Panc1 (cell line): ENCODE results near the gene CORO2B. TPM values are rescaled to one million over a fixed set of nuclear protein-coding genes. Genes with fewer than 3 reads are reported as not detected.

Experiments used
- ATAC-seq: fragments of 200-7000 bp; cut with Tn5 transposase; 2 replicates; pipeline ENCODE4 v1.9.1; 2020; ENCODE audit warnings: mild to moderate bottlenecking, moderate library complexity
- BruUV-seq: library from RNA; stranded (reverse); fragments of 400-500 nt; replicated peaks from 2 replicates; lab custom pipeline; 2021; lab: Mats Ljungman, UMichigan
- CTCF ChIA-PET: fragments of 300-600 bp; sonication (Branson Sonifier 250); formaldehyde crosslinking; loops from one replicate; lab custom pipeline; 2022; ENCODE audit warnings: antibody characterized with exemption; lab: Charles Lee
- POLR2A ChIA-PET: fragments of 300-600 bp; sonication (Branson Sonifier 250); formaldehyde crosslinking; loops from one replicate; lab custom pipeline; 2022; ENCODE audit warnings: antibody characterized with exemption; lab: Charles Lee
- DNase-seq: peaks from one replicate; pipeline ENCODE4 v3.0.0-alpha.2; 2010; ENCODE audit warnings: low read depth, low spot score
- H3K27ac ChIP-seq: 2 replicates; pipeline ENCODE4 v1.5.1; 2011; ENCODE audit warnings: mild to moderate bottlenecking, low read length, inconsistent platforms
- H3K27me3 ChIP-seq: fragments of 200-500 bp; sonication (Bioruptor generic); 2 replicates; pipeline ENCODE4 v1.6.0; 2014; ENCODE audit warnings: low read length, inconsistent platforms; ENCODE audit not compliant: control insufficient read depth, insufficient read depth
- H3K36me3 ChIP-seq: fragments of 200-500 bp; sonication (Bioruptor generic); 2 replicates; pipeline ENCODE4 v1.5.1; 2014; ENCODE audit warnings: inconsistent platforms, mild to moderate bottlenecking, low read length, moderate library complexity; ENCODE audit not compliant: control insufficient read depth, insufficient read depth
- H3K4me1 ChIP-seq: 2 replicates; pipeline ENCODE4 v1.5.1; 2011; ENCODE audit warnings: inconsistent platforms, mild to moderate bottlenecking, low read length, moderate library complexity; ENCODE audit not compliant: control insufficient read depth, insufficient read depth
- H3K4me3 ChIP-seq, 2 experiments: 2 replicates each; pipeline ENCODE4 v1.5.1; 2011 to 2012; ENCODE audit warnings: low read depth in 2 of 2, low read length in 2 of 2, mild to moderate bottlenecking in 2 of 2, inconsistent platforms in 1 of 2, moderate library complexity in 1 of 2
- H3K9me3 ChIP-seq: fragments of 200-500 bp; sonication (Bioruptor generic); 2 replicates; pipeline ENCODE4 v1.5.1; 2014; ENCODE audit warnings: low read depth, mild to moderate bottlenecking, inconsistent platforms, low read length, moderate library complexity; ENCODE audit not compliant: control insufficient read depth, insufficient read depth
- POLR2AphosphoS5 ChIP-seq: IDR thresholded peaks from 2 replicates; pipeline ENCODE4 v1.6.1; 2012; ENCODE audit warnings: mild to moderate bottlenecking, low read depth, low read length, moderate library complexity
- SIN3A ChIP-seq: IDR thresholded peaks from 2 replicates; pipeline ENCODE4 v1.6.1; 2012; ENCODE audit warnings: low read depth, mild to moderate bottlenecking, low read length, moderate library complexity, borderline replicate concordance; ENCODE audit not compliant: insufficient read depth
- TCF7L2 ChIP-seq: IDR thresholded peaks from 2 replicates; pipeline ENCODE4 v1.6.1; 2011; ENCODE audit warnings: mild to moderate bottlenecking, low read depth, low read length, inconsistent platforms
- in situ Hi-C: cut with HindIII; loops from 2 replicates; pipeline ENCODE4 v1.10.0; 2016; ENCODE audit warnings: low sequenced_read_pairs, low pct_unique_long_range_greater_than_20kb
- intact Hi-C: fragments of 100-400 bp; cut with micrococcal nuclease; formaldehyde crosslinking; loops from one replicate; pipeline ENCODE4 v1.10.0; 2022; ENCODE audit not compliant: unreplicated experiment
- total RNA-seq: library from RNA; stranded (reverse); gene quantifications from one replicate; pipeline ENCODE4 v1.2.1, GENCODE V29; 2021; ENCODE audit not compliant: unreplicated experiment
- TF ChIP-seq, protein P1 (sequence below): fragments of 450-650 bp; IDR thresholded peaks from 2 replicates; pipeline ENCODE4 v1.5.1; 2017; ENCODE audit warnings: mild to moderate bottlenecking
- TF ChIP-seq, protein P2 (sequence below), 2 experiments: IDR thresholded peaks; 2 replicates each; pipeline ENCODE4 v1.6.1; 2011 to 2012; ENCODE audit warnings: low read depth in 2 of 2, control low read depth in 1 of 2, low read length in 1 of 2, mild to moderate bottlenecking in 1 of 2, moderate library complexity in 1 of 2; ENCODE audit not compliant: insufficient read depth in 1 of 2

Gene CORO2B
- total RNA-seq, 1 experiment from 2014 or later = 0.36 TPM

DNA sequence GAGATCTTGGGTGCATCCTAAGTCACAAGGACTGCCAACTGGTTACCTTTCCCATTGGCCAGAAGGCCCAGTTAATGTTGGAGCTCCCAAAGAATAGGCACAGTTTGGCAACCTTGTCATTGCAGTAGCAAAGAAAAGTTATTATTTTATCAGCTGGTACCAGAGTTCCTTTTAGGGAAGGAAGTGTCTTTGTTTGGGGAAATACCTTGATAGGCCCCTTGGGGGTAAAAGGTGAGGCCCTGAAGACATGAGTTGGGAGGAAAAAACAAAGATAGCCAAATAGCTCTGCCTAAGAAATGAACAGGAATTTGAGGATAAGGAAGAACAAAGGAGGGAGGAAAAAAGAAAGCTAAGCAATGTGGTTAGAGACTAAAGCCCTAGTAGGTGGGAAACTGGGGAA is 156.1 kb downstream of the CORO2B start:
- no peak for DNase-seq
- Histone ChIP-seq H3K27me3 (no peaks in the 10 kb centered on the region), H3K27ac (no peak overlapping the region), H3K9me3 (no peaks in the 10 kb centered on the region), H3K4me1 (no peaks in the 10 kb centered on the region), H3K36me3 (no peaks in the 10 kb centered on the region), H3K4me3 (no peak overlapping the region)
- TF ChIP-seq, protein P1, sequence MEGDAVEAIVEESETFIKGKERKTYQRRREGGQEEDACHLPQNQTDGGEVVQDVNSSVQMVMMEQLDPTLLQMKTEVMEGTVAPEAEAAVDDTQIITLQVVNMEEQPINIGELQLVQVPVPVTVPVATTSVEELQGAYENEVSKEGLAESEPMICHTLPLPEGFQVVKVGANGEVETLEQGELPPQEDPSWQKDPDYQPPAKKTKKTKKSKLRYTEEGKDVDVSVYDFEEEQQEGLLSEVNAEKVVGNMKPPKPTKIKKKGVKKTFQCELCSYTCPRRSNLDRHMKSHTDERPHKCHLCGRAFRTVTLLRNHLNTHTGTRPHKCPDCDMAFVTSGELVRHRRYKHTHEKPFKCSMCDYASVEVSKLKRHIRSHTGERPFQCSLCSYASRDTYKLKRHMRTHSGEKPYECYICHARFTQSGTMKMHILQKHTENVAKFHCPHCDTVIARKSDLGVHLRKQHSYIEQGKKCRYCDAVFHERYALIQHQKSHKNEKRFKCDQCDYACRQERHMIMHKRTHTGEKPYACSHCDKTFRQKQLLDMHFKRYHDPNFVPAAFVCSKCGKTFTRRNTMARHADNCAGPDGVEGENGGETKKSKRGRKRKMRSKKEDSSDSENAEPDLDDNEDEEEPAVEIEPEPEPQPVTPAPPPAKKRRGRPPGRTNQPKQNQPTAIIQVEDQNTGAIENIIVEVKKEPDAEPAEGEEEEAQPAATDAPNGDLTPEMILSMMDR = no peak
- no peak for TF ChIP-seq POLR2AphosphoS5
- BruUV-seq = no TSS peak
- intact Hi-C loops = no loop called here
- POLR2A ChIA-PET = interaction anchor here (0.6 kb wide), 1 partner anchor 118 kb away, joined by 3 read pairs; no protein-coding TSS in a partner anchor
- no peak for ATAC-seq
- in situ Hi-C loops = no loop called here
- CTCF ChIA-PET = no interaction called here

DNA sequence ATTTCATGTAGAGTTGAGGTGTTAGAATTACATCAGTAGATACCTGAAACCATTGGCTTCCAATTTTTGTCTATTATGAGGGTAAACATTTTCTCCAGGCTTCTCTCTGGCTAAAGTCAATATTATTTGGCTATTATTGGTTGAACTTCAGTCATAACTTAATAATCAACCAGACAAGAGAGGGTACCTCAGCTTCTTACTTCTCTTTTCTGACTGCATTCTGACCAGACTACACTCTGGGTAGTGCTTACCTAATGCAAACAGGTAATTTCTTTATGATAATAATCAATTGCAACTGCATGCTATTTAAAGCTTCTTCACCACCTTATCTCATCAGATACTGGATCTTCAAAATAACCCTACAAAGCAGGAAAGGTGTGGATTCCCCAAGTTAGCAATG is 156.8 kb downstream of the CORO2B start:
- DNase-seq = no peak
- Histone ChIP-seq H3K4me1 (no peaks in the 10 kb centered on the region), H3K9me3 (no peaks in the 10 kb centered on the region), H3K27ac (no peak overlapping the region), H3K27me3 (no peaks in the 10 kb centered on the region), H3K4me3 (no peak overlapping the region), H3K36me3 (no peaks in the 10 kb centered on the region)
- ChIA-PET POLR2A (interaction anchor here (0.6 kb wide), 1 partner anchor 117 kb away, joined by 3 read pairs; no protein-coding TSS in a partner anchor), CTCF (interaction anchor here (0.7 kb wide), 1 partner anchor 179 kb away, joined by 6 read pairs; no protein-coding TSS in a partner anchor)
- in situ Hi-C loops = no loop called here
- no peak for ATAC-seq
- BruUV-seq = no TSS peak
- intact Hi-C loops = no loop called here
- no peak for TF ChIP-seq POLR2AphosphoS5
- TF ChIP-seq, protein P2, sequence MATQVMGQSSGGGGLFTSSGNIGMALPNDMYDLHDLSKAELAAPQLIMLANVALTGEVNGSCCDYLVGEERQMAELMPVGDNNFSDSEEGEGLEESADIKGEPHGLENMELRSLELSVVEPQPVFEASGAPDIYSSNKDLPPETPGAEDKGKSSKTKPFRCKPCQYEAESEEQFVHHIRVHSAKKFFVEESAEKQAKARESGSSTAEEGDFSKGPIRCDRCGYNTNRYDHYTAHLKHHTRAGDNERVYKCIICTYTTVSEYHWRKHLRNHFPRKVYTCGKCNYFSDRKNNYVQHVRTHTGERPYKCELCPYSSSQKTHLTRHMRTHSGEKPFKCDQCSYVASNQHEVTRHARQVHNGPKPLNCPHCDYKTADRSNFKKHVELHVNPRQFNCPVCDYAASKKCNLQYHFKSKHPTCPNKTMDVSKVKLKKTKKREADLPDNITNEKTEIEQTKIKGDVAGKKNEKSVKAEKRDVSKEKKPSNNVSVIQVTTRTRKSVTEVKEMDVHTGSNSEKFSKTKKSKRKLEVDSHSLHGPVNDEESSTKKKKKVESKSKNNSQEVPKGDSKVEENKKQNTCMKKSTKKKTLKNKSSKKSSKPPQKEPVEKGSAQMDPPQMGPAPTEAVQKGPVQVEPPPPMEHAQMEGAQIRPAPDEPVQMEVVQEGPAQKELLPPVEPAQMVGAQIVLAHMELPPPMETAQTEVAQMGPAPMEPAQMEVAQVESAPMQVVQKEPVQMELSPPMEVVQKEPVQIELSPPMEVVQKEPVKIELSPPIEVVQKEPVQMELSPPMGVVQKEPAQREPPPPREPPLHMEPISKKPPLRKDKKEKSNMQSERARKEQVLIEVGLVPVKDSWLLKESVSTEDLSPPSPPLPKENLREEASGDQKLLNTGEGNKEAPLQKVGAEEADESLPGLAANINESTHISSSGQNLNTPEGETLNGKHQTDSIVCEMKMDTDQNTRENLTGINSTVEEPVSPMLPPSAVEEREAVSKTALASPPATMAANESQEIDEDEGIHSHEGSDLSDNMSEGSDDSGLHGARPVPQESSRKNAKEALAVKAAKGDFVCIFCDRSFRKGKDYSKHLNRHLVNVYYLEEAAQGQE (IDR thresholded peaks at IDR 0.05; ENCODE audit: insufficient read depth in 1 of 2, low read depth in 2 of 2, low read length in 1 of 2) = no peak
- TF ChIP-seq, protein P1 = no peak
- TF ChIP-seq TCF7L2 = no peak
- no peak for TF ChIP-seq SIN3A
